ENCODE results near the gene AGBL4. TPM values are rescaled to one million over a fixed set of nuclear protein-coding genes. Genes with fewer than 3 reads are reported as not detected.

Gene AGBL4
- total RNA-seq, 1 donor from 2014 or later: not detected

DNA sequence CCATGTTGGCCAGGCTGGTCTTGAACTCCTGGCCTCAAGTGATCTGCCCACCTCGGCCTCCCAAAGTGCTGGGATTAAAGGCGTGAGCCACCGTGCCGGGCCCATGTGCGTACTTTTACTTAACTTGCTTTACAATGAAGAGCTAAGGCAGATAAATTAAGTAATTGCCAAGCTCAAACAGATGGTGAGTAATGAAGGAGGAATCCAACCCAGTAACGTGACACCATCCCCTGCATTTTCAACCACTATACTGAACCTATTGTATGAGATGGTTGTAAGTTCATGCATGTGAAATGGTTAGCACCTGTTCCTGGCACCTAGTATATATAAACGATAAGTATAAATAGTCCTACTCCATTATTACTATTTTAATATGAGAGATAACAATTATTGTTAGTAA is 659.1 kb downstream of the AGBL4 start:
- H3K27ac Mint-ChIP-seq (ENCODE audit: unreplicated experiment): no peak overlapping the region
- no peak for DNase-seq (ENCODE audit: extremely low spot score, unreplicated experiment)
- H3K9me3 Mint-ChIP-seq (ENCODE audit: unreplicated experiment): peaks cover 39% of the 10 kb centered on the region
- H3K4me1 Mint-ChIP-seq (ENCODE audit: unreplicated experiment): no peaks in the 10 kb centered on the region
- H3K4me3 Mint-ChIP-seq (ENCODE audit: unreplicated experiment): no peak overlapping the region
- no peaks in the 10 kb centered on the region for H3K36me3 Mint-ChIP-seq (ENCODE audit: unreplicated experiment)
- H3K27me3 Mint-ChIP-seq (ENCODE audit: unreplicated experiment): no peaks in the 10 kb centered on the region
- TF ChIP-seq CTCF (IDR thresholded peaks at IDR 0.05): no peak

GRCh38 chr1:49363628-49364027 is 660.1 kb downstream of the AGBL4 start:
- Mint-ChIP-seq H3K4me1 (ENCODE audit: unreplicated experiment) (no peaks in the 10 kb centered on the region), H3K27me3 (ENCODE audit: unreplicated experiment) (no peaks in the 10 kb centered on the region), H3K36me3 (ENCODE audit: unreplicated experiment) (no peaks in the 10 kb centered on the region), H3K9me3 (ENCODE audit: unreplicated experiment) (peaks cover 39% of the 10 kb centered on the region), H3K4me3 (ENCODE audit: unreplicated experiment) (no peak overlapping the region), H3K27ac (ENCODE audit: unreplicated experiment) (no peak overlapping the region)
- TF ChIP-seq CTCF (IDR thresholded peaks at IDR 0.05): no peak
- no peak for DNase-seq (ENCODE audit: extremely low spot score, unreplicated experiment)

GRCh38 chr1:49358036-49358435 is 665.7 kb downstream of the AGBL4 start:
- H3K27me3 Mint-ChIP-seq (ENCODE audit: unreplicated experiment): no peaks in the 10 kb centered on the region
- H3K36me3 Mint-ChIP-seq (ENCODE audit: unreplicated experiment): no peaks in the 10 kb centered on the region
- no peak for TF ChIP-seq CTCF (IDR thresholded peaks at IDR 0.05)
- H3K4me3 Mint-ChIP-seq (ENCODE audit: unreplicated experiment): no peak overlapping the region
- DNase-seq (ENCODE audit: extremely low spot score, unreplicated experiment): no peak
- H3K9me3 Mint-ChIP-seq (ENCODE audit: unreplicated experiment): peaks cover 16% of the 10 kb centered on the region
- H3K4me1 Mint-ChIP-seq (ENCODE audit: unreplicated experiment): no peaks in the 10 kb centered on the region
- no peak overlapping the region for H3K27ac Mint-ChIP-seq (ENCODE audit: unreplicated experiment)

DNA sequence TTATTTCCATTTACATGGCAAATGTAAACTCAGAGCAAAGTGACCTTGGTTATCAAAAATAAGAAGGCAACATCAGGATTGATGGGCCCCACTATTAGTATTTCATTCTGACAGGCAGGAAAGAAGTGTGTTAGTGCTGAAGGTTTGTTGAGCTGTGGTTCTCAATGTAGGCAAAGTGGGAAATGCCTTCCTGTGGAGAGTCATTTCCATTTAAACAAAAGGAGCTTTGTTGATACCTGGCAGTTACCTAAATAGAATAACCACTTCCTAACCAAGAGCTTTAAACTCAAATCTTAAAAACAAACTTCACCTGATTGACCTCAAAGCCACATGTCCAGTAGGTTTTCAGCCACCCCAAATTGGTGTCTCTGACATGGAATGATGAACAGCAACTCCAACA is 667.2 kb downstream of the AGBL4 start:
- Mint-ChIP-seq H3K4me3 (ENCODE audit: unreplicated experiment) (no peak overlapping the region), H3K27me3 (ENCODE audit: unreplicated experiment) (no peaks in the 10 kb centered on the region)

DNA sequence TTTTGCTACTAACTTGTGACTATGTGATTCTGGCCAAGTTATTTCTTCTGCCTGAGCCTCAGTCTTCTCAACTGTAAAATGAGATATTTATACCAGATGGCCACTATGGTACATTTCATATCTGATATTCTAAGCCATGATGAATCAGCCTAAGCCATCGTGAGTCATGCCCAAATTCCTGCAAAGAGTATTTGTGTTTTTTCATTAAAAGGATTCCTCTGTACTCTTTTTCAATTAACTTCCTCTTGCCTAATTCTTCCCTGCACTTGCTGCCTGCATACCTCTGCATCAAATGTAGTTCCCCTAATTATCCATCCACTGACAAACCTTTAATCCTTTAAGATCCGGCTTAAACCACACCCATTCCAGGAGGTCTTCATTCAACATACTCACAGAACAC is 672.0 kb downstream of the AGBL4 start:
- Mint-ChIP-seq H3K27me3 (ENCODE audit: unreplicated experiment) (no peaks in the 10 kb centered on the region), H3K36me3 (ENCODE audit: unreplicated experiment) (no peaks in the 10 kb centered on the region), H3K4me3 (ENCODE audit: unreplicated experiment) (no peak overlapping the region), H3K4me1 (ENCODE audit: unreplicated experiment) (no peaks in the 10 kb centered on the region), H3K27ac (ENCODE audit: unreplicated experiment) (no peak overlapping the region), H3K9me3 (ENCODE audit: unreplicated experiment) (peaks cover 21% of the 10 kb centered on the region)
- TF ChIP-seq CTCF (IDR thresholded peaks at IDR 0.05): no peak
- no peak for DNase-seq (ENCODE audit: extremely low spot score, unreplicated experiment)

More for the DNA sequence above, 667.2 kb downstream of the AGBL4 start:
- H3K9me3 Mint-ChIP-seq (ENCODE audit: unreplicated experiment): peaks cover 14% of the 10 kb centered on the region
- no peak for TF ChIP-seq CTCF (IDR thresholded peaks at IDR 0.05)
- H3K36me3 Mint-ChIP-seq (ENCODE audit: unreplicated experiment): no peaks in the 10 kb centered on the region
- DNase-seq (ENCODE audit: extremely low spot score, unreplicated experiment): no peak
- H3K4me1 Mint-ChIP-seq (ENCODE audit: unreplicated experiment): no peaks in the 10 kb centered on the region
- no peak overlapping the region for H3K27ac Mint-ChIP-seq (ENCODE audit: unreplicated experiment)

Measured in osteocyte (in vitro differentiated cells).